Stimulated activated CD4-positive, alpha-beta T cell treated with anti-CD3 and anti-CD28 coated beads, Interleukin-1b, Interleukin-23, amount 100 ng/mL, for 48 hours (primary cell): ENCODE measurements around the gene TTC3.
"Not testable (repeated sequence)": the region's sequence is repeated elsewhere in the genome, so short reads cannot be mapped to it uniquely, and the experiment has no call there.

Experiments
- DNase-seq: peaks from one replicate; pipeline ENCODE4 v3.0.0-alpha.2; 2020

The TTC3 gene

GRCh38 chr21:37072988-37073416 is at the start of gene TTC3, which contains the start of gene PIGP:
TTC3 (plus strand) TSS chr21:37073254; CDS start chr21:37087258, 14,004 bp downstream.
PIGP (minus strand) TSS chr21:37073071; CDS start chr21:37072515, 556 bp downstream.
- peak; percentile 94 for DNase-seq

GRCh38 chr21:37026499-37026898 is 46.6 kb upstream of the TTC3 start:
- no peak for DNase-seq

GRCh38 chr21:37028570-37028969 is 44.5 kb upstream of the TTC3 start:
- DNase-seq = no peak

GRCh38 chr21:37030864-37031263 is 42.2 kb upstream of the TTC3 start:
- DNase-seq = no peak

- no peak for DNase-seq
Measured at GRCh38 chr21:37032293-37032692, 40.8 kb upstream of the TTC3 start.

- DNase-seq = no peak
Measured at GRCh38 chr21:37032877-37033471, 40.1 kb upstream of the TTC3 start.

- not testable (repeated sequence) for DNase-seq
Measured at GRCh38 chr21:37034394-37034793, 38.7 kb upstream of the TTC3 start.

GRCh38 chr21:37036177-37036576 is 36.9 kb upstream of the TTC3 start:
- no peak for DNase-seq

GRCh38 chr21:37039411-37040075 is 33.5 kb upstream of the TTC3 start:
- DNase-seq = no peak

GRCh38 chr21:37040212-37040611 is 32.8 kb upstream of the TTC3 start:
- no peak for DNase-seq

- DNase-seq = no peak
Measured at GRCh38 chr21:37041706-37042271, 31.3 kb upstream of the TTC3 start.

- no peak for DNase-seq
Measured at GRCh38 chr21:37043818-37044217, 29.2 kb upstream of the TTC3 start.

- DNase-seq = no peak
Measured at GRCh38 chr21:37044643-37045042, 28.4 kb upstream of the TTC3 start.

- no peak for DNase-seq
Measured at GRCh38 chr21:37045149-37045548, 27.9 kb upstream of the TTC3 start.

GRCh38 chr21:37045556-37045955 is 27.5 kb upstream of the TTC3 start:
- no peak for DNase-seq

GRCh38 chr21:37047079-37047478 is 26.0 kb upstream of the TTC3 start:
- no peak for DNase-seq

- not testable (repeated sequence) for DNase-seq
Measured at GRCh38 chr21:37049741-37050140, 23.3 kb upstream of the TTC3 start.

GRCh38 chr21:37055271-37055855 is 17.7 kb upstream of the TTC3 start:
- DNase-seq = no peak

- no peak for DNase-seq
Measured at GRCh38 chr21:37057614-37058013, 15.4 kb upstream of the TTC3 start.

GRCh38 chr21:37058261-37058660 is 14.8 kb upstream of the TTC3 start:
- no peak for DNase-seq

GRCh38 chr21:37059181-37059580 is 13.9 kb upstream of the TTC3 start:
- no peak for DNase-seq

- DNase-seq = peak; percentile 51
Measured at GRCh38 chr21:37060296-37060695, 12.8 kb upstream of the TTC3 start.

GRCh38 chr21:37061926-37062592 is 11.0 kb upstream of the TTC3 start:
- DNase-seq = no peak

GRCh38 chr21:37062593-37062935 is 10.5 kb upstream of the TTC3 start:
- no peak for DNase-seq
